Measurements from ENCODE around the gene DIP2C. TPM values are rescaled to one million over a fixed set of nuclear protein-coding genes. Genes with fewer than 3 reads are reported as not detected.

DIP2C gene
- total RNA-seq, 1 experiment from 2014 or later, result 4.9 TPM

Other genes with a start within 250 kb of the DIP2C start
- gene LARP4B, start 242.0 kb upstream of the DIP2C start, total RNA-seq (2014; rRNA removed; shearing (Covaris generic); ENCODE audit: low replicate concordance), result 8.3 and 15.3 TPM in 2 replicates